Glutamatergic neuron (in vitro differentiated cells): Measurements from ENCODE around the gene SLC49A4. TPM values are rescaled to one million over a fixed set of nuclear protein-coding genes. Genes with fewer than 3 reads are reported as not detected.

Experiments used
- DNase-seq: peaks from one replicate; pipeline ENCODE4 v3.0.0; 2022
- H3K27ac Mint-ChIP-seq: one replicate; pipeline ENCODE4 v1.8.0; 2020; ENCODE audit warnings: mild to moderate bottlenecking, mixed read lengths, inconsistent platforms; ENCODE audit not compliant: unreplicated experiment
- H3K27me3 Mint-ChIP-seq: one replicate; pipeline ENCODE4 v1.8.0; 2020; ENCODE audit warnings: mild to moderate bottlenecking, moderate library complexity, mixed read lengths, inconsistent platforms; ENCODE audit not compliant: unreplicated experiment
- H3K36me3 Mint-ChIP-seq: one replicate; pipeline ENCODE4 v1.8.0; 2020; ENCODE audit warnings: mild to moderate bottlenecking, mixed read lengths, inconsistent platforms; ENCODE audit not compliant: unreplicated experiment
- H3K4me1 Mint-ChIP-seq: one replicate; pipeline ENCODE4 v1.8.0; 2020; ENCODE audit warnings: mild to moderate bottlenecking, low read depth, mixed read lengths, inconsistent platforms; ENCODE audit not compliant: unreplicated experiment
- H3K4me3 Mint-ChIP-seq: one replicate; pipeline ENCODE4 v1.8.0; 2020; ENCODE audit warnings: mild to moderate bottlenecking, mixed read lengths, inconsistent platforms; ENCODE audit not compliant: unreplicated experiment
- H3K9me3 Mint-ChIP-seq: one replicate; pipeline ENCODE4 v1.8.0; 2020; ENCODE audit warnings: mild to moderate bottlenecking, moderate library complexity, mixed read lengths, inconsistent platforms; ENCODE audit not compliant: unreplicated experiment
- CTCF ChIP-seq: fragments of 200-600 bp; sonication (generic); IDR thresholded peaks from one replicate; pipeline ENCODE4 v1.5.0; 2021; ENCODE audit not compliant: partially characterized antibody, unreplicated experiment
- total RNA-seq: library from RNA; stranded (reverse); fragmentation: NEBNext Ultra II Directional; extraction: Animal tissue kit (Norgen Biotek cat#: 25700); gene quantifications from one replicate; pipeline ENCODE4 v1.2.1, GENCODE V29; 2021; ENCODE audit not compliant: unreplicated experiment

The SLC49A4 gene
- total RNA-seq, 1 donor from 2014 or later: 8.6 TPM

- no peak overlapping the region for H3K4me3 Mint-ChIP-seq
Observed at GRCh38 chr3:122857019-122857418, 62.1 kb downstream of the SLC49A4 start.

GRCh38 chr3:122858373-122858772 is 63.5 kb downstream of the SLC49A4 start:
- Mint-ChIP-seq H3K36me3 (no peaks in the 10 kb centered on the region), H3K27me3 (no peaks in the 10 kb centered on the region), H3K27ac (no peak overlapping the region), H3K4me1 (peaks cover 2% of the 10 kb centered on the region), H3K4me3 (no peak overlapping the region), H3K9me3 (peaks cover 2% of the 10 kb centered on the region)
- DNase-seq: no peak
- TF ChIP-seq CTCF: peak; percentile 50

More at GRCh38 chr3:122857019-122857418, 62.1 kb downstream of the SLC49A4 start:
- Mint-ChIP-seq H3K27me3 (no peaks in the 10 kb centered on the region), H3K36me3 (no peaks in the 10 kb centered on the region), H3K4me1 (peaks cover 2% of the 10 kb centered on the region), H3K27ac (no peak overlapping the region), H3K9me3 (peaks cover 2% of the 10 kb centered on the region)
- no peak for DNase-seq
- no peak for TF ChIP-seq CTCF

DNA sequence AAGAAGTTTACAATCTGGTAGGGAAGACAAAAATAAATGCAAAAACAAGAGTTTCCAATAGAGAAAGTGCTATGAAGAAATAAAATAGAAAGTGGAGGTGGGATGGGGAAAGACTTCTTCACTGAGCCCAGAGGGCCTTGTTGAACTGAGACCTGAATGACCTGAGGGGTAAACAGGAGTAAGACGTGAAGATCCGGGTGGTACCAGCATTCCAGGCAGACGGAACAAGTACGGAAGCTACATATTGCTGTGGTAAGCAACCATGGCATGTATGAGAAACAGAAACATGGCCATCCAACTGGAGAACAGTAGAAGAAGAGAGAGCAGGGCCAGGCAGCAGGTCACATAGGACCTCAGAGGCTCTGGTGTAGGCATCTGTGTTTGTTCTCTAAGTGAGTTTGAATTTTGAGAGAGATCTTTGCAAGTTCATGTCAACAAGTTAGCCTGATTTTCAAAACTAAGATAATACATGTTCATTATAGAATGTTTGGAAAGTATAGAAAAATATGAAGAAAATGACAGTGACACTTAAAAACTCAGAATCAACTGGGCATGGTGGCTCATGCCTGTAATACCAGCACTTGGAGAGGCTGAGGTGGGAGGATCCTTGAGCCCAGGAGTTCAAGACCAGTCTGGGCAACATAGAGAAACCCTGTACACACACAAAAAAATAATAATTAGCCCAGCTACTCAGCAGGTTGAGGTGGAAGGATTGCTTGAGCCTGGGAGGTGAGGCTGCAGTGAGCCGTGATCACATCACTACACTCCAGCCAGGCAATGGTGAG is 64.3 kb downstream of the SLC49A4 start:
- H3K4me3 Mint-ChIP-seq: no peak overlapping the region
- DNase-seq: no peak
- no peaks in the 10 kb centered on the region for H3K36me3 Mint-ChIP-seq
- H3K9me3 Mint-ChIP-seq: peaks cover 2% of the 10 kb centered on the region
- no peaks in the 10 kb centered on the region for H3K27me3 Mint-ChIP-seq
- no peak overlapping the region for H3K27ac Mint-ChIP-seq
- H3K4me1 Mint-ChIP-seq: peaks cover 2% of the 10 kb centered on the region
- no peak for TF ChIP-seq CTCF

DNA sequence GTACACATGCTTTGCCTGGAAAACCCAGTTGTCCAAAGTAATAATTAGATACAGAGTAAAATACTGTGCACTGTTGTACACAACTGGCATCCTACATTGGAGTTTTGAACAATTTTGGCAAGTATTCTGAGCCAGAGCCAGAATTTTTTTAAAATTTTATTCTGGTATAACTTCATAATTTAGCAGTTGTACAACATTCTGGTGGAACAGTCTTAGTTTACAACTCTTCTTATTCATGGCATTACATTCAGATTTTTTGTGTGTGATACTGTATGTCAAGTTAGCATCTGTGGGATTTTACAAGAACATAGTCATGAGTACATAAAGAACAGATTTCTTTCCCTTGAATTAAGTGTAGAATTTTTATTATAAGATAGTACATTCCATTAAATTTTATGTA is 67.5 kb downstream of the SLC49A4 start:
- Mint-ChIP-seq H3K27me3 (no peaks in the 10 kb centered on the region), H3K9me3 (peaks cover 2% of the 10 kb centered on the region)
- TF ChIP-seq CTCF: no peak

GRCh38 chr3:122864498-122864897 is 69.6 kb downstream of the SLC49A4 start:
- H3K4me1 Mint-ChIP-seq: peaks cover 11% of the 10 kb centered on the region
- H3K27ac Mint-ChIP-seq: no peak overlapping the region
- H3K9me3 Mint-ChIP-seq: peaks cover 2% of the 10 kb centered on the region
- no peak for TF ChIP-seq CTCF
- no peaks in the 10 kb centered on the region for H3K36me3 Mint-ChIP-seq
- H3K27me3 Mint-ChIP-seq: no peaks in the 10 kb centered on the region
- no peak for DNase-seq
- H3K4me3 Mint-ChIP-seq: no peak overlapping the region

More for the DNA sequence above, 67.5 kb downstream of the SLC49A4 start:
- Mint-ChIP-seq H3K4me3 (no peak overlapping the region), H3K4me1 (peaks cover 11% of the 10 kb centered on the region), H3K36me3 (no peaks in the 10 kb centered on the region), H3K27ac (no peak overlapping the region)
- DNase-seq: no peak
